Measurements from ENCODE around the gene PPP1R3C. TPM values are rescaled to one million over a fixed set of nuclear protein-coding genes. Genes with fewer than 3 reads are reported as not detected.
A peak's percentile ranks its signal among the peaks of the same experiment; 100 is the strongest.

Gene PPP1R3C
- total RNA-seq, 4 donors from 2014 or later, result 1.1 to 4.6 (median 3.0) TPM

GRCh38 chr10:91602868-91603568 is 29.9 kb downstream of the PPP1R3C start:
- Histone ChIP-seq H3K9me3 (peaks cover 7 to 10% of the 10 kb centered on the region in 2 donors), H3K27ac (peak overlapping the region in 1 of 4 donors; percentile 10), H3K4me1 (peaks cover 3 to 23% (median 5%) of the 10 kb centered on the region in 4 donors), H3K4me3 (no peak overlapping the region), H3K27me3 (no peaks in the 10 kb centered on the region), H3K36me3 (no peaks in the 10 kb centered on the region)
- 84 to 94% methylated on average over 3 to 4 of the region's 4 CpGs for WGBS, 2 donors (ENCODE audit: low coverage in 1 of 2)
- intact Hi-C loops (cut with DNase I; ENCODE audit: low total_unique reads), result no loop called here
- in situ Hi-C loops (cut with MboI; ENCODE audit: low pct_ligation_motif_present in 1 of 4, low pct_unique_long_range_greater_than_20kb in 1 of 4, low sequenced_read_pairs in 3 of 4), result no loop called here
- no peak for DNase-seq
- TF ChIP-seq CTCF (IDR thresholded peaks at IDR 0.05) (no peak), POLR2AphosphoS5 (IDR thresholded peaks at IDR 0.05) (no peak), POLR2A (IDR thresholded peaks at IDR 0.05) (no peak), EP300 (IDR thresholded peaks at IDR 0.05; ENCODE audit: low read depth) (no peak)

- Histone ChIP-seq H3K4me3 (no peak overlapping the region), H3K9me3 (peaks cover 7 to 10% of the 10 kb centered on the region in 2 donors), H3K27me3 (no peaks in the 10 kb centered on the region), H3K36me3 (no peaks in the 10 kb centered on the region), H3K27ac (no peak overlapping the region), H3K4me1 (peaks cover 7 to 23% (median 10%) of the 10 kb centered on the region in 4 donors)
- 64 to 69% methylated on average over 3 of the region's 3 CpGs for WGBS, 2 donors (ENCODE audit: low coverage in 1 of 2)
- in situ Hi-C loops (cut with MboI; ENCODE audit: low pct_ligation_motif_present in 1 of 4, low pct_unique_long_range_greater_than_20kb in 1 of 4, low sequenced_read_pairs in 3 of 4) (no loop called here), intact Hi-C loops (cut with DNase I; ENCODE audit: low total_unique reads) (no loop called here)
- no peak for TF ChIP-seq EP300 (IDR thresholded peaks at IDR 0.05; ENCODE audit: low read depth)
- no peak for TF ChIP-seq POLR2AphosphoS5 (IDR thresholded peaks at IDR 0.05)
- no peak for TF ChIP-seq POLR2A (IDR thresholded peaks at IDR 0.05)
- no peak for TF ChIP-seq CTCF (IDR thresholded peaks at IDR 0.05)
- no peak for DNase-seq
Observed at GRCh38 chr10:91602449-91602848, 30.4 kb downstream of the PPP1R3C start.

GRCh38 chr10:91601212-91601611 is 31.7 kb downstream of the PPP1R3C start:
- 83% methylated on average over 4 of the region's 4 CpGs; no CpG with 5 or more reads in 1 of the 2 donors for WGBS, 2 donors (ENCODE audit: low coverage in 1 of 2)

More at GRCh38 chr10:91601212-91601611, 31.7 kb downstream of the PPP1R3C start:
- intact Hi-C loops (cut with DNase I; ENCODE audit: low total_unique reads), result no loop called here
- no peaks in the 10 kb centered on the region for H3K36me3 ChIP-seq
- peaks cover 10 to 35% (median 22%) of the 10 kb centered on the region in 4 donors for H3K4me1 ChIP-seq
- no peak overlapping the region for H3K4me3 ChIP-seq
- H3K27me3 ChIP-seq, result no peaks in the 10 kb centered on the region
- in situ Hi-C loops (cut with MboI; ENCODE audit: low pct_ligation_motif_present in 1 of 4, low pct_unique_long_range_greater_than_20kb in 1 of 4, low sequenced_read_pairs in 3 of 4), result no loop called here
- no peak for DNase-seq
- H3K27ac ChIP-seq, result no peak overlapping the region
- peaks cover 6 to 10% of the 10 kb centered on the region in 2 donors for H3K9me3 ChIP-seq
- no peak for TF ChIP-seq POLR2A (IDR thresholded peaks at IDR 0.05)
- TF ChIP-seq CTCF (IDR thresholded peaks at IDR 0.05), result no peak
- no peak for TF ChIP-seq POLR2AphosphoS5 (IDR thresholded peaks at IDR 0.05)
- TF ChIP-seq EP300 (IDR thresholded peaks at IDR 0.05; ENCODE audit: low read depth), result no peak
